HG03045 (cell line): ENCODE data around the gene TMEM222.
A peak's percentile ranks its signal among the peaks of the same experiment; 100 is the strongest.
"Not testable (repeated sequence)": the region's sequence is repeated elsewhere in the genome, so short reads cannot be mapped to it uniquely, and the experiment has no call there.

Source experiments
- ATAC-seq: cut with Tn5 transposase; IDR thresholded peaks from one replicate; pipeline ENCODE4 v1.9.1; 2021; ENCODE audit warnings: mild to moderate bottlenecking, moderate library complexity; ENCODE audit not compliant: unreplicated experiment

Gene TMEM222

GRCh38 chr1:27321813-27322568, at the start of gene TMEM222:
TSS of gene TMEM222 (plus strand) at chr1:27322163. CDS start at chr1:27322198, 35 bp downstream.
- peak; percentile 93 for ATAC-seq

GRCh38 chr1:27274204-27274603, 47.8 kb upstream of the TMEM222 start:
- ATAC-seq = no peak

- no peak for ATAC-seq
Measured at GRCh38 chr1:27275696-27276095, 46.3 kb upstream of the TMEM222 start.

GRCh38 chr1:27284425-27285273, 37.3 kb upstream of the TMEM222 start:
- ATAC-seq = no peak

GRCh38 chr1:27285274-27285660, 36.7 kb upstream of the TMEM222 start:
- ATAC-seq = no peak

GRCh38 chr1:27285821-27286220, 36.1 kb upstream of the TMEM222 start:
- not testable (repeated sequence) for ATAC-seq

- not testable (repeated sequence) for ATAC-seq
Measured at GRCh38 chr1:27289125-27289524, 32.8 kb upstream of the TMEM222 start.

- no peak for ATAC-seq
Measured at GRCh38 chr1:27290581-27290980, 31.4 kb upstream of the TMEM222 start.

GRCh38 chr1:27292106-27292505, 29.9 kb upstream of the TMEM222 start:
- ATAC-seq = no peak

GRCh38 chr1:27293915-27294314, 28.0 kb upstream of the TMEM222 start:
- no peak for ATAC-seq

GRCh38 chr1:27296773-27297291, 25.1 kb upstream of the TMEM222 start:
- no peak for ATAC-seq

- no peak for ATAC-seq
Measured at GRCh38 chr1:27297903-27298302, 24.1 kb upstream of the TMEM222 start.

GRCh38 chr1:27298632-27299384, 23.2 kb upstream of the TMEM222 start:
- ATAC-seq = no peak

- ATAC-seq = no peak
Measured at GRCh38 chr1:27299385-27300271, 22.3 kb upstream of the TMEM222 start.

GRCh38 chr1:27300341-27301051, 21.5 kb upstream of the TMEM222 start:
- ATAC-seq = no peak

- ATAC-seq = no peak
Measured at GRCh38 chr1:27301052-27301422, 20.9 kb upstream of the TMEM222 start.

- ATAC-seq = no peak
Measured at GRCh38 chr1:27301582-27302199, 20.3 kb upstream of the TMEM222 start.

GRCh38 chr1:27302612-27303011, 19.4 kb upstream of the TMEM222 start:
- no peak for ATAC-seq

- ATAC-seq = no peak
Measured at GRCh38 chr1:27303509-27303908, 18.5 kb upstream of the TMEM222 start.
